Measurements from ENCODE around the gene JMJD8.
A peak's percentile ranks its signal among the peaks of the same experiment; 100 is the strongest.

The JMJD8 gene, protein sequence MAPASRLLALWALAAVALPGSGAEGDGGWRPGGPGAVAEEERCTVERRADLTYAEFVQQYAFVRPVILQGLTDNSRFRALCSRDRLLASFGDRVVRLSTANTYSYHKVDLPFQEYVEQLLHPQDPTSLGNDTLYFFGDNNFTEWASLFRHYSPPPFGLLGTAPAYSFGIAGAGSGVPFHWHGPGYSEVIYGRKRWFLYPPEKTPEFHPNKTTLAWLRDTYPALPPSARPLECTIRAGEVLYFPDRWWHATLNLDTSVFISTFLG

DNA sequence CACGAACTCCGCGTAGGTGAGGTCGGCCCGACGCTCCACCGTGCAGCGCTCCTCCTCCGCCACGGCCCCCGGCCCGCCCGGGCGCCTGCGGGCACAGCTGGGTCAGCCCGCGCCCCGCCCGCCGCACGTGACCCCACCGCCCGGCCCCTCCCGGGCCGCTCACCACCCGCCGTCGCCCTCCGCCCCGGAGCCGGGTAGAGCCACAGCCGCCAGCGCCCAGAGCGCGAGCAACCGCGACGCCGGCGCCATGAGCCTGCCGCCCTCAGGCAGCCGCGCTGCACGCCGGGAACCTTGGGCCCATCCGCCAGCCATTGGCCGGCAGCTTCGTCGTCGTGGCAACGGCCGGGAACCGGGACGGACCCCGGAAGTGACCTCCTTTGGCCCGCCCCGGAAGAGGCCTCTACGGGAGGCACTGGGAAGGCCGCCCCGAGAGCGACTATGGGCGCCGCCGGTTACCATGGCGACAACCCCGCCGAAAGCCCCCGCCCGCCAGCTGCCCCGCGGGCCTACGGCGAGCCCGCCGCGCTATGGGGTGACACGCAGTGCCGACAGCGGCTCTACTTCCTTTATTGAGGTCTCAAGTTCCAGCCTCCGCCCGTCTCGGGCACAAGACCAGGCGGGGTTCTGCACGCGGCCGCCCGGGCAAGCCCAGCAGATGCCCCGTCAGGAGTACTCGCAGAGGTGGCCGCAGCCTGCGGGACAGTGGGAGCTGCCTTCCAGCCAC, at the start of gene JMJD8:
Gene JMJD8, minus strand, starts transcription at position 264 of the 724 bp plus-strand sequence. Its CDS starts 15 bp downstream, at position 249.
- H3K27me3 Mint-ChIP-seq (ENCODE audit: low read depth): no peaks in the 10 kb centered on the region
- H3K27ac Mint-ChIP-seq: peak within 1 kb of the TSS; percentile 36
- H3K4me3 Mint-ChIP-seq: peak within 1 kb of the TSS; percentile 71
- H3K9me3 Mint-ChIP-seq: no peaks in the 10 kb centered on the region
- H3K36me3 Mint-ChIP-seq (ENCODE audit: low read depth): peaks cover 10% of the 10 kb centered on the region
- peaks cover 11% of the 10 kb centered on the region for H3K4me1 Mint-ChIP-seq (ENCODE audit: low read depth)

DNA sequence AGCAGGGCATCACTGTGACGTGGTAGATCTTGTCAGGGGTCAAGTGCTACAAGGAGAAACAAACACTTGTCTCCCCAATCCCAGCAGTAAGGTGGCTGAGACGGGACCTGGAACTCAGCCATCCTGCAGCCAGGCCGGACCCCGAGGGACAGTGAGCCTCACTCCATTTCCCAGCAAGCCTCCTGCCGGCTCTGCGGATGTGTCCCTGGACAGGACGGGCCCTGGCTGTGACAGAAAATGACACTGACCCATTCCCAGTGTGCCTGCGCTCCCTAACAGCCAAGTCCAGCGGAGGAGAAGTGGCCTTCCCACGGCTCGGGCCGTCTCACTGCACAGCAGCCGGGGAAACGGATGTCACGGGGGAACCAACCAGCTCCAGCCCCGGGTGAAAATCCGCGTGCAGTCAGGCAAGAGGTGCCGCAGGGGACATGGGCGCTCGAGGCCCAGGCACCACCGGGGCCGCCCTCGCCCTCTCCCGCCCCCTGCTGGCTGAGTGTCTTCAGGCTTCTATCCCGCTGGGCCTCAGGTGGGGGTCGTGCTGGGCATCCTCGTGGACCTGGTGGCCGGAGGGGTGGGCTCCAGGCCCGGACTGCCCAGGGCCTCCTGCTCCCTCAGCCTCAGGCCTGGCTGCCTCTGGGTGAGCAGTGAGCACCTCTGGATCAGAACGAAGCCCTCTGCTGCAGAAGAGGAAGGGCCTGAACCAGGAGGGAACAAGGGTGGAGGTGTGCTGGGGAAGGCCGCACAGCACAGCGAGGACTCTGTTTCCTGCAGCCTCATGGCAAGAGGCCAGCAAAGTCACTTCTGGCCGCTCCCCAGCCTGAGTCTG, 49.5 kb upstream of the JMJD8 start:
- Mint-ChIP-seq H3K4me3 (no peak overlapping the region), H3K27ac (no peak overlapping the region), H3K36me3 (ENCODE audit: low read depth) (peaks cover 6% of the 10 kb centered on the region), H3K27me3 (ENCODE audit: low read depth) (no peaks in the 10 kb centered on the region), H3K4me1 (ENCODE audit: low read depth) (peaks cover 11% of the 10 kb centered on the region), H3K9me3 (no peaks in the 10 kb centered on the region)

DNA sequence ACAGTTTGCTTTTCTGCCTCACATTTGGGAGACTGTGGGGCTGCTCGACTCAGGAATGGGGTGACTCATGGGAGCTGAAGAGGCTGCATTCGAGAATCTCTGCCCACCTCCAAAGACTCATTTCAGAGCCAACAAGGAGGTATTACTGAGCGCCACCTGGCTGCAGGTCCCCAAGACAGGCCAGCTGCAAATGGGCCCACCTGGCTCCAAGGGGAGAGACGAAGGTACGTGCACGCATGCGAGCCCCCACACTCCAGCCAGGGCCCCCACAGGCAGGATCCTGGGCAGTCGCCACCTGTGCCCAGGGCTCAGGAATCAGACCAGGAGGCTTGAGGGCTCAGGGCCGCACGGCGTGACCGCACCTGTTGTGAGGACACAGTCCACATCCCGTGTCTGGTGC, 48.8 kb upstream of the JMJD8 start:
- Mint-ChIP-seq H3K36me3 (ENCODE audit: low read depth) (peaks cover 6% of the 10 kb centered on the region), H3K4me3 (no peak overlapping the region), H3K27me3 (ENCODE audit: low read depth) (no peaks in the 10 kb centered on the region), H3K9me3 (no peaks in the 10 kb centered on the region), H3K4me1 (ENCODE audit: low read depth) (peaks cover 9% of the 10 kb centered on the region), H3K27ac (no peak overlapping the region)

DNA sequence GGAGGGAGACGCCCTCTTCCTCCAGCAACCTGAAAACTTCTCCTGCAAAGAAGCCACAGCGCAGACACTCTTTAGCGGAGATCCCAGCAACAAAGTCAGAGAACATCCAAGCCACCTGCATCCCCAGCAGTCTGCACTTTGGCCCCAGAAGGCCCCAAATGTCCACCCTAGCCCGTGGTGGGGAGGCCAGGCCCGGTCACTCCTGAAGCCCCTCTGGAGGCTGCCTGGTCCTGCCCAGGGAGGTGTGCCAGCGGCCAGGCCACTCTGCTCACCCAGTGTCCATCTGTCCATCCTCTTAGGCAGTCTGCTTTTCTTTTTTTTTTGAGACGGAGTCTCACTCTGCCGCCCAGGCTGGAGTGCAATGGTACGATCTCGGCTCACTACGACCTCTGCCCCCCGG, 48.2 kb upstream of the JMJD8 start:
- peaks cover 4% of the 10 kb centered on the region for H3K36me3 Mint-ChIP-seq (ENCODE audit: low read depth)
- H3K27me3 Mint-ChIP-seq (ENCODE audit: low read depth): no peaks in the 10 kb centered on the region
- peaks cover 7% of the 10 kb centered on the region for H3K4me1 Mint-ChIP-seq (ENCODE audit: low read depth)
- H3K4me3 Mint-ChIP-seq: no peak overlapping the region
- no peak overlapping the region for H3K27ac Mint-ChIP-seq
- H3K9me3 Mint-ChIP-seq: no peaks in the 10 kb centered on the region

DNA sequence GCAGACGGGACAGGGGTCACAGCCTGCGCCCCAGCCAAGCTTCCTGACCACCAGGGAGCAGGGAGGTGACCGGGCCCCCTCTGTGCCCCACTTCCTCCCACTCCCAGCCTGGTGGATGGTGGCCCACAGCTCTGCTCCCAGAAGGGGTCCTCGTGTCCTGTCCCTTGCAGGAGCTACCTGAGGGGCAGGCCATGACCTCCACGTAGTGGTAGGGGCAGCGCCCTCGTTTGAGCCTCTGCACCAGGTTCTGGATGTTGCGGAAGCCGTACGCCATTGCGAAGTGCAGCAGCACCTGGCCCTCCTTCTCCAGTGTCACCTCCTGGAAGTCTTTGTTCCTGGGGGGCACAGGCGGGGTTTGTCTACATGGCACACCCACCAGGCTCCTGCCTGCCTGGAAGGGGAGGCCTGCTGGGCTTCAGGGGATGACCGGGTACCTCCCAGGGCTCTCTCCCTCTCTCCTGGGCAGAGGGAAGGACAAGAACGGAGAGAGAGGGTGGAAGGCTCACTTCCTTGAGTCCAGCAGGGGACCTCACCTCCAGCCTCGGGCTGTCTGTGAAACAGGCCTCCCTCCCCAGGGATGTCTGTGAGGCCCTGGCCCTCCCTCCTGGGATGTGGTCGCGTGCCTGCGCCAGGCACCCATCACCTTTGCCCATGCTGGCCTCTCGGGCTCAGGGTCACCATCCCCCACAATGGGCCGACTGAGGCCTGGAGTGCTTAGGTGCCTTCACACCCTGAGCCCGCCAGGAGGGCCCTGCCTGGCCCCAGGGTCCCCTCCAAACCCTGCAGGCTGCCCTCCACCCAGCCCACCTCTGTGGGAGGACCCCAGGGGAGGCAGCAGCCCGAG, 46.8 kb upstream of the JMJD8 start:
- H3K27ac Mint-ChIP-seq: no peak overlapping the region
- peaks cover 4% of the 10 kb centered on the region for H3K36me3 Mint-ChIP-seq (ENCODE audit: low read depth)
- peaks cover 4% of the 10 kb centered on the region for H3K4me1 Mint-ChIP-seq (ENCODE audit: low read depth)
- no peaks in the 10 kb centered on the region for H3K27me3 Mint-ChIP-seq (ENCODE audit: low read depth)
- no peaks in the 10 kb centered on the region for H3K9me3 Mint-ChIP-seq
- no peak overlapping the region for H3K4me3 Mint-ChIP-seq

DNA sequence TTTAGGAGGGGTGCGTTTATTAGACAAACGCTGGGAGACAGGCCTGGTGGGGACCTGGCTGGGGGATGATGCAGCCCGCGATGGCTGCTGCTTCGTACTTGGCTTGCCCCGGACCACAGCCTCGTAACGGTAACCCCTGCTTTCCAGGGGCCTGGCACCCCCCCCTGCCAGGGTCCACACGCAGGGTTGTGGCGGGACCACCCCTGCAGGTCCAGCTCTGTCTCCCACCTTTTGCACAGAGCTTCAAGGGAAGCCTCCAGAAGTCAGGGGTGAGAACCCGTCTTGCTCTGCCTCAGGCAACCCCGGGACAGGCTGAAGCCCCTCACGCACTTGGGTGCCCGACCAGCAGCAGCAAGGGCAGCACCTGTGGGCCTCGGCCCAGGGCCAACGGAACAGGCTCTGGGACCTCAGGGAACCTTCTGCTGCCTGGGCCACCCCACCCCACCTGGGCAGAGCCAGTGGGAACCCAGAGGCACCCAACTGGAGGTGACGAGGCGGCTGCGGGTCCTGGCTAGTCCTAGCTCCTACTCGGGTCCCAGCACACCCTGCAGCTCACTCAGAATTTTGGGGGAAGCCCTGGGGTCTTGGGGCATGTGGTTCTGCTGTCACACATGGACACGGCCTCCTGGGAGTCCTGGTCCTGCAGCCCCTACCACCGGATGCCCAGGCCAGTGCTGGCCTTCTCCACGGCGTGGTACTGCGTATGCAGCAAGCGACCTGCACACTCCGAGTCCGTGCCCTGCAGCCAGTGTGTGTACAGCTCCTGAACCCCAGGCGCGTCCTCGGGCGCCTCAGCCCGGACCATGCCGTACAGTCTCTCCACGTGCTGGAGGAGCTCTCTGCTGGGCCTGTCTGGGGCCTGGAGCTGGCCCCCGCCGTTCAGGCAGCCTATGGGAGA, 45.9 kb upstream of the JMJD8 start:
- Mint-ChIP-seq H3K27me3 (ENCODE audit: low read depth) (peaks cover 4% of the 10 kb centered on the region), H3K4me1 (ENCODE audit: low read depth) (no peaks in the 10 kb centered on the region), H3K4me3 (no peak overlapping the region), H3K36me3 (ENCODE audit: low read depth) (no peaks in the 10 kb centered on the region), H3K9me3 (no peaks in the 10 kb centered on the region), H3K27ac (no peak overlapping the region)

DNA sequence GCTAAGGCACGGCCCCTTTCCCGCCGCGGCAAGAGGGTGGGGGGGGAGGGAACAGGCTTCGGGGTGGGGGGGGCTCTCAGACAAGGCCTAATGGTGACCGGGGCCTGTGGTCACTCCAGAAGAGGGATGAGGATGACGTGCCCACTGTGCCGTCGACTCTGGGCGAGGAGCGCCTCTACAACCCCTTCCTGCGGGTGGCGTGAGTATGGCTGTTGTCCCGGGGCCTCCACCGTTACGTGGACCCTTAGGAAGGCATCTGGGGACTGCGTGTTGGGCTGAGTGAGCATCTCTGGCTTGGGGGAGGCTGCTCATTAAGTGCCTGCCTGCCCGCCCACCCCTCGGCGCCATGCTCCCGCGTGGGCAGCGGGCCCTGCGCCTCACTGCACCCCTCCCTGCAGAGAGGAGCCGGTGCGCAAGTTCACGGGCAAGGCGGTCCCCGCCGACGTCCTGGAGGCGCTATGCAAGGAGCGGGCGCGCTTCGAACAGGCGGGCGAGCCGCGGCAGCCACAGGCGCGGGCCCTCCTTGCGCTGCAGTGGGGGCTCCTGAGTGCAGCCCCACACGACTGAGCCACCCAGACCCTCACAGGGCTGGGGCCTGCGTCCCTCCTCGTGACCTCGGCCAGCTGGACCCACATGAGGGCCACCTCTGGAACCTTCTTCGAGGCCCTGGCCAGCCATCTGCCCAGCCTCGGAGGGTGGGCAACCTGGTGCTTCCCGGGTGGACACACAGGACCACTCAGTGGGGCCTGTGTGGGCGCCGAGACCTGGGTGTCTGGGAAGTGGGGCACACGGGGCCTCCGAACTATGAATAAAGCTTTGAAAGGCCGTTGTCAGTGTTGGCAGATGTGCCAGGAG, 45.0 kb upstream of the JMJD8 start:
- Mint-ChIP-seq H3K27me3 (ENCODE audit: low read depth) (peaks cover 4% of the 10 kb centered on the region), H3K27ac (no peak overlapping the region), H3K4me3 (no peak overlapping the region), H3K4me1 (ENCODE audit: low read depth) (no peaks in the 10 kb centered on the region), H3K9me3 (no peaks in the 10 kb centered on the region), H3K36me3 (ENCODE audit: low read depth) (no peaks in the 10 kb centered on the region)

DNA sequence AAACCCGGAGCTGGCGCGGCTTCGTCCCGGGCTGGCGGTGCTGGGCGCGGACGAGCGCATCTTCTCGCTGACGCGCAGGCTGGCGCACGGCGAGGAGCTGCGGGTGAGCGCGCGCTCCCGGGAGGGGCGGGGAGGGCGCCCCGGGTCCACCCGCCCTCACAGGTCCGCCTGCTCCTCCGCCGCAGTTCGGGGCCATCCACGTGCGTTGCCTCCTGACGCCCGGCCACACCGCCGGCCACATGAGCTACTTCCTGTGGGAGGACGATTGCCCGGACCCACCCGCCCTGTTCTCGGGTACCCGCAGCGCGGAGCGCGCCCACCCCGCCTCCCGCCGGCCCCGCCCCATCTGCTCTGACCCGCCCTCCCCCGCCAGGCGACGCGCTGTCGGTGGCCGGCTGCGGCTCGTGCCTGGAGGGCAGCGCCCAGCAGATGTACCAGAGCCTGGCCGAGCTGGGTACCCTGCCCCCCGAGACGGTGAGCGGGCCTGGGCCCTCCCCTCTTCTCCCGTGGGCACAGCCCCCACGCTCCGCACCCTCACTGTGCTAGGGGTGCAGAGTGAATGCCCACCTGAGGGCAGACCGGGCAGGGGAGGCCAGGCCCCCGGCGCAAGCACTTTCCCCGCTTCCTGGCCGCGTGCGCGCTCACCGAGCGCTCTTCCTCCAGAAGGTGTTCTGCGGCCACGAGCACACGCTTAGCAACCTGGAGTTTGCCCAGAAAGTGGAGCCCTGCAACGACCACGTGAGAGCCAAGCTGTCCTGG, 44.2 kb upstream of the JMJD8 start:
- no peaks in the 10 kb centered on the region for H3K4me1 Mint-ChIP-seq (ENCODE audit: low read depth)
- H3K4me3 Mint-ChIP-seq: peak overlapping the region; percentile 17
- H3K9me3 Mint-ChIP-seq: no peaks in the 10 kb centered on the region
- no peaks in the 10 kb centered on the region for H3K36me3 Mint-ChIP-seq (ENCODE audit: low read depth)
- H3K27ac Mint-ChIP-seq: no peak overlapping the region
- H3K27me3 Mint-ChIP-seq (ENCODE audit: low read depth): peaks cover 4% of the 10 kb centered on the region

DNA sequence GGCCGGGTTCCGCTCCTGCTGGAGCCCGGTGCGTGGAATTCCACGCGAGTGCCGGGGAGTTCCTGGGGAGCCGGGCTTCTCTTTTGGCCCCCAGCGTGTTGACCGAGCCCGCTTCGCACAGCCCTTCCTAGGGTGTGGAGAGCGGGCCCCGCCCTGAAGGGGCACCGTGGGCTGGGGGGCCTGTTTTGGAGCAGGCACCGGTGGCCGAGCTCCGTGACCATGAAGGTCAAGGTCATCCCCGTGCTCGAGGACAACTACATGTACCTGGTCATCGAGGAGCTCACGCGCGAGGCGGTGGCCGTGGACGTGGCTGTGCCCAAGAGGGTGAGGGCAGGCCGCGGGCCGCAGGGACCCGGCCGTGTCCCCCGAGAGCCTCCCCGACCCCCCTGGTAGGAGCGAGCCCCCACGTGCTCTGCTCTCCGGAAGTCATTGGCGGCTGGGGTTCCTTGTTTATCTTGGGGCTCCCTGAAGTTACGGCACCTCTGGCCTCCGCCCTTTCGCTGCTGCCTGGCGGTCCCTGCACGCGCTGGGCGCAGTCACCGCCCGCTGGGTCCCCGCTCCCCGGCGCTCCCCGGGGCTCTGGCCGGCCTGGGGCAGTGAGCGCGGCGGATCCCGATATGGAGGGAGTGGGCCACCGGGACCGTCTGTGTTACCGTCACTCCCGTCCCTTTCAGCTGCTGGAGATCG, 43.3 kb upstream of the JMJD8 start:
- Mint-ChIP-seq H3K27me3 (ENCODE audit: low read depth) (peaks cover 4% of the 10 kb centered on the region), H3K4me3 (peak overlapping the region; percentile 14), H3K4me1 (ENCODE audit: low read depth) (no peaks in the 10 kb centered on the region), H3K27ac (no peak overlapping the region), H3K36me3 (ENCODE audit: low read depth) (no peaks in the 10 kb centered on the region), H3K9me3 (no peaks in the 10 kb centered on the region)

DNA sequence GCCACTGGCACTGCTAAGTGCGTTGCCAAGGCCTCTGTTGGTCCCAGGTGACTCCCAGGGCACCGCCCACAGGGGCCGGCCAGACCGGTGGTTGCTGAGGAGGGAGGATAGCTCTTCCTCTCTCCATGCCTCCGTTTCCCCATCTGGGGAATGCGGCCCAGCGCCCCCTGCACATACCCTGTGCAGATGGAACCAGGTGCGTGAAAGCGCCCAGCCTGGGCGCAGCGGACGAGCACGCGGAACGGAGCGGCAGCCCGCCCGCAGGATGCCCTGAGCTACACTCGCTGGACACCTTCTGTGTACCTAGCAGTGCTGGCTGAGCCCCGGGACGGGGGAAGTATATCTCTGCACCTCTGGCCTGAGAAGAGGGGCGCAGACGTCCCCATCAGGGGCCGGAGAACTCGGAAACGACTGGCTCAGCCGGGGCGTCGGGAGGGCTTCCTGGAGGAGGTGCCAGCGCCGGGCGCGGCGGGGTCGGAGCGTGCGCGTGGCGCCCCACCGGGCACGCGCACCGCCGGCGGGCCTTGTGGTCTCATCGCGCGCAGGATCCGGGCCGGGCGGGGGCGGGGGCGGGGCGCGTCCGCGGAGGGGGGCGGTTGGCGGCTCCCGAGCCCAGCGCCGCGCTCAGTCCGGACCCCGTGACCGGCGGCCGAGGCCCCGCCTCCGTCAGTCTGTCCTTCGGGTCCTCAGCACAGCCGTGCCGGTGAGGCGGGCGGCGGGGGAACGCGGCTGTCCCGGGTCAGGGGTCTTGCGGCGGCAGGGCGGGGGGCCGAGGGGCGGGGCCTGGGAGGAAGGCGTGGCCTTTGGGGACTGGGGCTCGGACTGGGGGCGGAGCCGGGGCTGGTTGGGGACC, 42.5 kb upstream of the JMJD8 start, which contains the start of the genes CCDC78 and HAGHL:
Gene CCDC78, minus strand, starts transcription at position 6 of the 853 bp plus-strand sequence. CDS start 76 bp downstream, outside the sequence.
Gene HAGHL, plus strand, starts transcription at position 669 of the 853 bp plus-strand sequence. CDS start 404 bp downstream, outside the sequence.
- H3K27ac Mint-ChIP-seq: peak within 1 kb of the TSS; percentile 6
- H3K36me3 Mint-ChIP-seq (ENCODE audit: low read depth): no peaks in the 10 kb centered on the region

DNA sequence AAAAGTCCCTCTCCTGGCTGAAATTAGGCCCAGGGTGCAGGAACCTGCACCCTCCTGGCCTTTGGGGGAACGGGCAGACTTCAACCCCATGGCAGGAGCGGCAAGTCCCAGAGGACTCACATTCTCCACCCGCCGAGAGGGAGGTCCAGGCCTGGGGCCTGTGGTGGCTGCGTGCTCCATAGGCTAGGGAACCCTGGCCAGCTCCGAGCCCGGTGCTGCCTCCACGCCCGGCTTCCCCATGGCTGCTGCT, 42.0 kb upstream of the JMJD8 start:
- Mint-ChIP-seq H3K4me1 (ENCODE audit: low read depth) (peaks cover 1% of the 10 kb centered on the region), H3K9me3 (no peaks in the 10 kb centered on the region), H3K36me3 (ENCODE audit: low read depth) (no peaks in the 10 kb centered on the region), H3K4me3 (no peak overlapping the region), H3K27ac (no peak overlapping the region), H3K27me3 (ENCODE audit: low read depth) (peaks cover 4% of the 10 kb centered on the region)

More for the DNA sequence above, 42.5 kb upstream of the JMJD8 start, which contains the start of the genes CCDC78 and HAGHL:
- H3K27me3 Mint-ChIP-seq (ENCODE audit: low read depth): peaks cover 4% of the 10 kb centered on the region
- H3K9me3 Mint-ChIP-seq: no peaks in the 10 kb centered on the region
- H3K4me1 Mint-ChIP-seq (ENCODE audit: low read depth): peaks cover 1% of the 10 kb centered on the region
- peak within 1 kb of the TSS; percentile 68 for H3K4me3 Mint-ChIP-seq

Data from T-helper 1 cell treated with Interleukin-12 subunit alpha and Interleukin-12 subunit beta and Interleukin-4 antibody, amounts not matched to agents 30 μg/mL and 1 μg/mL, for 36 hours (primary cell).